Panc1 (cell line): Measurements from ENCODE around the gene SCN1B. TPM values are rescaled to one million over a fixed set of nuclear protein-coding genes. Genes with fewer than 3 reads are reported as not detected.

Experiments
- ATAC-seq: fragments of 200-7000 bp; cut with Tn5 transposase; 2 replicates; pipeline ENCODE4 v1.9.1; 2020; ENCODE audit warnings: mild to moderate bottlenecking, moderate library complexity
- BruUV-seq: library from RNA; stranded (reverse); fragments of 400-500 nt; replicated peaks from 2 replicates; lab custom pipeline; 2021; lab: Mats Ljungman, UMichigan
- CTCF ChIA-PET: fragments of 300-600 bp; sonication (Branson Sonifier 250); formaldehyde crosslinking; loops from one replicate; lab custom pipeline; 2022; ENCODE audit warnings: antibody characterized with exemption; lab: Charles Lee
- POLR2A ChIA-PET: fragments of 300-600 bp; sonication (Branson Sonifier 250); formaldehyde crosslinking; loops from one replicate; lab custom pipeline; 2022; ENCODE audit warnings: antibody characterized with exemption; lab: Charles Lee
- DNase-seq: peaks from one replicate; pipeline ENCODE4 v3.0.0-alpha.2; 2010; ENCODE audit warnings: low read depth, low spot score
- H3K27ac ChIP-seq: 2 replicates; pipeline ENCODE4 v1.5.1; 2011; ENCODE audit warnings: mild to moderate bottlenecking, low read length, inconsistent platforms
- H3K27me3 ChIP-seq: fragments of 200-500 bp; sonication (Bioruptor generic); 2 replicates; pipeline ENCODE4 v1.6.0; 2014; ENCODE audit warnings: low read length, inconsistent platforms; ENCODE audit not compliant: control insufficient read depth, insufficient read depth
- H3K36me3 ChIP-seq: fragments of 200-500 bp; sonication (Bioruptor generic); 2 replicates; pipeline ENCODE4 v1.5.1; 2014; ENCODE audit warnings: inconsistent platforms, mild to moderate bottlenecking, low read length, moderate library complexity; ENCODE audit not compliant: control insufficient read depth, insufficient read depth
- H3K4me1 ChIP-seq: 2 replicates; pipeline ENCODE4 v1.5.1; 2011; ENCODE audit warnings: inconsistent platforms, mild to moderate bottlenecking, low read length, moderate library complexity; ENCODE audit not compliant: control insufficient read depth, insufficient read depth
- H3K4me3 ChIP-seq, 2 experiments: 2 replicates each; pipeline ENCODE4 v1.5.1; 2011 to 2012; ENCODE audit warnings: low read depth in 2 of 2, low read length in 2 of 2, mild to moderate bottlenecking in 2 of 2, inconsistent platforms in 1 of 2, moderate library complexity in 1 of 2
- H3K9me3 ChIP-seq: fragments of 200-500 bp; sonication (Bioruptor generic); 2 replicates; pipeline ENCODE4 v1.5.1; 2014; ENCODE audit warnings: low read depth, mild to moderate bottlenecking, inconsistent platforms, low read length, moderate library complexity; ENCODE audit not compliant: control insufficient read depth, insufficient read depth
- CTCF ChIP-seq: fragments of 450-650 bp; IDR thresholded peaks from 2 replicates; pipeline ENCODE4 v1.5.1; 2017; ENCODE audit warnings: mild to moderate bottlenecking
- POLR2AphosphoS5 ChIP-seq: IDR thresholded peaks from 2 replicates; pipeline ENCODE4 v1.6.1; 2012; ENCODE audit warnings: mild to moderate bottlenecking, low read depth, low read length, moderate library complexity
- REST ChIP-seq, 2 experiments: IDR thresholded peaks; 2 replicates each; pipeline ENCODE4 v1.6.1; 2011 to 2012; ENCODE audit warnings: low read depth in 2 of 2, control low read depth in 1 of 2, low read length in 1 of 2, mild to moderate bottlenecking in 1 of 2, moderate library complexity in 1 of 2; ENCODE audit not compliant: insufficient read depth in 1 of 2
- SIN3A ChIP-seq: IDR thresholded peaks from 2 replicates; pipeline ENCODE4 v1.6.1; 2012; ENCODE audit warnings: low read depth, mild to moderate bottlenecking, low read length, moderate library complexity, borderline replicate concordance; ENCODE audit not compliant: insufficient read depth
- TCF7L2 ChIP-seq: IDR thresholded peaks from 2 replicates; pipeline ENCODE4 v1.6.1; 2011; ENCODE audit warnings: mild to moderate bottlenecking, low read depth, low read length, inconsistent platforms
- in situ Hi-C: cut with HindIII; loops from 2 replicates; pipeline ENCODE4 v1.10.0; 2016; ENCODE audit warnings: low sequenced_read_pairs, low pct_unique_long_range_greater_than_20kb
- intact Hi-C: fragments of 100-400 bp; cut with micrococcal nuclease; formaldehyde crosslinking; loops from one replicate; pipeline ENCODE4 v1.10.0; 2022; ENCODE audit not compliant: unreplicated experiment
- total RNA-seq: library from RNA; stranded (reverse); gene quantifications from one replicate; pipeline ENCODE4 v1.2.1, GENCODE V29; 2021; ENCODE audit not compliant: unreplicated experiment

SCN1B gene
- total RNA-seq, 1 experiment from 2014 or later = 4.6 TPM

- no peak overlapping the region for H3K27ac ChIP-seq
- peaks cover 3% of the 10 kb centered on the region; the same call in 1 of the 2 replicates for H3K27me3 ChIP-seq
- no peak overlapping the region for H3K4me3 ChIP-seq
- BruUV-seq = no TSS peak
- H3K36me3 ChIP-seq = no peaks in the 10 kb centered on the region
- ChIA-PET CTCF (no interaction called here), POLR2A (no interaction called here)
- DNase-seq (no peak), ATAC-seq (no peak)
- no peak for TF ChIP-seq CTCF
- TF ChIP-seq SIN3A = no peak
- TF ChIP-seq REST (IDR thresholded peaks at IDR 0.05; ENCODE audit: insufficient read depth in 1 of 2, low read depth in 2 of 2, low read length in 1 of 2) = no peak
- TF ChIP-seq TCF7L2 = no peak
- no peak for TF ChIP-seq POLR2AphosphoS5
- in situ Hi-C loops (no loop called here), intact Hi-C loops (no loop called here)
- H3K4me1 ChIP-seq = peaks cover 4% of the 10 kb centered on the region
- no peaks in the 10 kb centered on the region for H3K9me3 ChIP-seq
Measured at GRCh38 chr19:35033067-35034004, 3.1 kb downstream of the SCN1B start.

- intact Hi-C loops (no loop called here), in situ Hi-C loops (no loop called here)
- ATAC-seq (no peak), DNase-seq (no peak)
- TF ChIP-seq SIN3A (no peak), TCF7L2 (no peak), CTCF (no peak), POLR2AphosphoS5 (no peak)
- Histone ChIP-seq H3K4me1 (peaks cover 4% of the 10 kb centered on the region), H3K27me3 (peaks cover 3% of the 10 kb centered on the region; the same call in 1 of the 2 replicates), H3K9me3 (no peaks in the 10 kb centered on the region), H3K4me3 (no peak overlapping the region), H3K36me3 (no peaks in the 10 kb centered on the region), H3K27ac (no peak overlapping the region)
- no TSS peak for BruUV-seq
- POLR2A ChIA-PET = no interaction called here
- CTCF ChIA-PET = no interaction called here
Measured at GRCh38 chr19:35034005-35034502, 3.8 kb downstream of the SCN1B start.
